ENCODE results near the gene LRP10. TPM values are rescaled to one million over a fixed set of nuclear protein-coding genes. Genes with fewer than 3 reads are reported as not detected.
A peak's percentile ranks its signal among the peaks of the same experiment; 100 is the strongest.

The LRP10 gene
- total RNA-seq, 1 donor from 2014 or later: 171 TPM

- Mint-ChIP-seq H3K27me3 (ENCODE audit: unreplicated experiment) (peaks cover 5% of the 10 kb centered on the region), H3K27ac (ENCODE audit: unreplicated experiment) (no peak overlapping the region)
Measured at GRCh38 chr14:22864979-22865378, 6.6 kb upstream of the LRP10 start.

GRCh38 chr14:22865424-22866405 is 5.8 kb upstream of the LRP10 start:
- no peak overlapping the region for H3K27ac Mint-ChIP-seq (ENCODE audit: unreplicated experiment)

More at GRCh38 chr14:22864979-22865378, 6.6 kb upstream of the LRP10 start:
- Mint-ChIP-seq H3K4me3 (ENCODE audit: unreplicated experiment) (no peak overlapping the region), H3K9me3 (ENCODE audit: unreplicated experiment) (no peaks in the 10 kb centered on the region), H3K4me1 (ENCODE audit: unreplicated experiment) (no peaks in the 10 kb centered on the region), H3K36me3 (ENCODE audit: unreplicated experiment) (no peaks in the 10 kb centered on the region)
- DNase-seq (ENCODE audit: extremely low spot score, unreplicated experiment): no peak
- no peak for TF ChIP-seq CTCF (IDR thresholded peaks at IDR 0.05)

GRCh38 chr14:22866874-22867273 is 4.7 kb upstream of the LRP10 start:
- TF ChIP-seq CTCF (IDR thresholded peaks at IDR 0.05): no peak
- peaks cover 9% of the 10 kb centered on the region for H3K4me1 Mint-ChIP-seq (ENCODE audit: unreplicated experiment)
- no peak overlapping the region for H3K27ac Mint-ChIP-seq (ENCODE audit: unreplicated experiment)
- no peak for DNase-seq (ENCODE audit: extremely low spot score, unreplicated experiment)
- H3K4me3 Mint-ChIP-seq (ENCODE audit: unreplicated experiment): no peak overlapping the region
- H3K9me3 Mint-ChIP-seq (ENCODE audit: unreplicated experiment): no peaks in the 10 kb centered on the region
- no peaks in the 10 kb centered on the region for H3K36me3 Mint-ChIP-seq (ENCODE audit: unreplicated experiment)
- peaks cover 5% of the 10 kb centered on the region for H3K27me3 Mint-ChIP-seq (ENCODE audit: unreplicated experiment)

More at GRCh38 chr14:22865424-22866405, 5.8 kb upstream of the LRP10 start:
- H3K27me3 Mint-ChIP-seq (ENCODE audit: unreplicated experiment): peaks cover 5% of the 10 kb centered on the region
- no peak for DNase-seq (ENCODE audit: extremely low spot score, unreplicated experiment)
- H3K4me1 Mint-ChIP-seq (ENCODE audit: unreplicated experiment): peaks cover 4% of the 10 kb centered on the region
- peak; percentile 17 for TF ChIP-seq CTCF (IDR thresholded peaks at IDR 0.05)
- H3K9me3 Mint-ChIP-seq (ENCODE audit: unreplicated experiment): no peaks in the 10 kb centered on the region
- no peaks in the 10 kb centered on the region for H3K36me3 Mint-ChIP-seq (ENCODE audit: unreplicated experiment)
- H3K4me3 Mint-ChIP-seq (ENCODE audit: unreplicated experiment): no peak overlapping the region

- H3K4me3 Mint-ChIP-seq (ENCODE audit: unreplicated experiment): peak overlapping the region; percentile 82
- no peak for TF ChIP-seq CTCF (IDR thresholded peaks at IDR 0.05)
- peaks cover 17% of the 10 kb centered on the region for H3K4me1 Mint-ChIP-seq (ENCODE audit: unreplicated experiment)
- H3K9me3 Mint-ChIP-seq (ENCODE audit: unreplicated experiment): no peaks in the 10 kb centered on the region
- peaks cover 5% of the 10 kb centered on the region for H3K36me3 Mint-ChIP-seq (ENCODE audit: unreplicated experiment)
- DNase-seq (ENCODE audit: extremely low spot score, unreplicated experiment): no peak
- no peaks in the 10 kb centered on the region for H3K27me3 Mint-ChIP-seq (ENCODE audit: unreplicated experiment)
- H3K27ac Mint-ChIP-seq (ENCODE audit: unreplicated experiment): peak overlapping the region; percentile 98
Measured at GRCh38 chr14:22870811-22871223, 723 bp upstream of the LRP10 start.
